ENCODE data around the gene LPP.

- TF ChIP-seq SUZ12 (IDR thresholded peaks at IDR 0.05) (no peak), LEF1 (IDR thresholded peaks at IDR 0.05; ENCODE audit: borderline replicate concordance) (no peak), BHLHE40 (IDR thresholded peaks at IDR 0.05; ENCODE audit: borderline replicate concordance) (no peak), FOXM1 (IDR thresholded peaks at IDR 0.05; ENCODE audit: borderline replicate concordance) (no peak), SP1 (IDR thresholded peaks at IDR 0.05) (no peak), HDGF (IDR thresholded peaks at IDR 0.05; ENCODE audit: borderline replicate concordance) (no peak), ARNT (IDR thresholded peaks at IDR 0.05) (no peak), TARDBP (IDR thresholded peaks at IDR 0.05) (no peak), CTBP1 (IDR thresholded peaks at IDR 0.05; ENCODE audit: borderline replicate concordance) (no peak), ZNF384 (IDR thresholded peaks at IDR 0.05) (no peak), ELF4 (IDR thresholded peaks at IDR 0.05) (no peak), FOXK2 (IDR thresholded peaks at IDR 0.05) (no peak), FOXA1 (IDR thresholded peaks at IDR 0.05) (no peak)
- TF ChIP-seq, protein P1, sequence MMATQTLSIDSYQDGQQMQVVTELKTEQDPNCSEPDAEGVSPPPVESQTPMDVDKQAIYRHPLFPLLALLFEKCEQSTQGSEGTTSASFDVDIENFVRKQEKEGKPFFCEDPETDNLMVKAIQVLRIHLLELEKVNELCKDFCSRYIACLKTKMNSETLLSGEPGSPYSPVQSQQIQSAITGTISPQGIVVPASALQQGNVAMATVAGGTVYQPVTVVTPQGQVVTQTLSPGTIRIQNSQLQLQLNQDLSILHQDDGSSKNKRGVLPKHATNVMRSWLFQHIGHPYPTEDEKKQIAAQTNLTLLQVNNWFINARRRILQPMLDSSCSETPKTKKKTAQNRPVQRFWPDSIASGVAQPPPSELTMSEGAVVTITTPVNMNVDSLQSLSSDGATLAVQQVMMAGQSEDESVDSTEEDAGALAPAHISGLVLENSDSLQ (IDR thresholded peaks at IDR 0.05): no peak
These were observed 470.9 kb downstream of the LPP start for GRCh38 chr3:188624828-188625227.
